C4-2B (cell line): Measurements from ENCODE around the gene NR6A1.

Experiments
- CTCF ChIP-seq: fragments of 450-650 bp; conservative IDR thresholded peaks from 2 replicates; pipeline ENCODE4 v1.5.1; 2017; ENCODE audit warnings: mild to moderate bottlenecking
- ZFX ChIP-seq: fragments of 450-650 bp; IDR thresholded peaks from 2 replicates; pipeline ENCODE4 v1.6.1; 2017

- TF ChIP-seq CTCF (no peak), ZFX (no peak)
Observed at GRCh38 chr9:124645274-124645673, 125.8 kb downstream of the NR6A1 start.
